Measurements from ENCODE around the gene AIRE.

Gene AIRE

GRCh38 chr21:44260791-44261631 lies 24.7 kb upstream of the AIRE start:
- Histone ChIP-seq H3K27me3 (ENCODE audit: insufficient read depth, low read length) (peaks cover 20% of the 10 kb centered on the region), H2AFZ (ENCODE audit: low read depth, low read length) (no peak overlapping the region), H3K4me3 (ENCODE audit: low read length) (no peak overlapping the region), H3K36me3 (ENCODE audit: insufficient read depth, low read length) (no peaks in the 10 kb centered on the region), H3K9me3 (ENCODE audit: low read length) (no peaks in the 10 kb centered on the region), H3K4me1 (ENCODE audit: insufficient read depth, low read length) (peaks cover 9% of the 10 kb centered on the region)

GRCh38 chr21:44261675-44262295 lies 23.9 kb upstream of the AIRE start, which contains the start of gene DNMT3L:
Gene DNMT3L, minus strand, starts transcription at chr21:44261897. Its CDS starts 638 bp downstream, at chr21:44261259.
- Histone ChIP-seq H3K4me1 (ENCODE audit: insufficient read depth, low read length) (peaks cover 9% of the 10 kb centered on the region), H3K9me3 (ENCODE audit: low read length) (no peaks in the 10 kb centered on the region), H2AFZ (ENCODE audit: low read depth, low read length) (no peak within 1 kb of the TSS), H3K36me3 (ENCODE audit: insufficient read depth, low read length) (no peaks in the 10 kb centered on the region), H3K27me3 (ENCODE audit: insufficient read depth, low read length) (peaks cover 20% of the 10 kb centered on the region), H3K4me3 (ENCODE audit: low read length) (no peak within 1 kb of the TSS)

- Histone ChIP-seq H3K27me3 (ENCODE audit: insufficient read depth, low read length) (peaks cover 20% of the 10 kb centered on the region), H3K36me3 (ENCODE audit: insufficient read depth, low read length) (no peaks in the 10 kb centered on the region), H3K9me3 (ENCODE audit: low read length) (no peaks in the 10 kb centered on the region), H2AFZ (ENCODE audit: low read depth, low read length) (no peak overlapping the region), H3K4me3 (ENCODE audit: low read length) (no peak overlapping the region), H3K4me1 (ENCODE audit: insufficient read depth, low read length) (peaks cover 9% of the 10 kb centered on the region)
Observed at GRCh38 chr21:44262338-44263056, 23.2 kb upstream of the AIRE start.

- Histone ChIP-seq H3K4me3 (ENCODE audit: low read length) (no peak overlapping the region), H3K27me3 (ENCODE audit: insufficient read depth, low read length) (peaks cover 18% of the 10 kb centered on the region), H3K36me3 (ENCODE audit: insufficient read depth, low read length) (no peaks in the 10 kb centered on the region), H2AFZ (ENCODE audit: low read depth, low read length) (peak overlapping the region; percentile 46), H3K9me3 (ENCODE audit: low read length) (no peaks in the 10 kb centered on the region), H3K4me1 (ENCODE audit: insufficient read depth, low read length) (peaks cover 9% of the 10 kb centered on the region)
Observed at GRCh38 chr21:44263221-44263760, 22.4 kb upstream of the AIRE start.

- H3K27me3 ChIP-seq (ENCODE audit: insufficient read depth, low read length): peaks cover 15% of the 10 kb centered on the region
- peak overlapping the region; percentile 46 for H2AFZ ChIP-seq (ENCODE audit: low read depth, low read length)
- H3K9me3 ChIP-seq (ENCODE audit: low read length): no peaks in the 10 kb centered on the region
- peaks cover 9% of the 10 kb centered on the region for H3K4me1 ChIP-seq (ENCODE audit: insufficient read depth, low read length)
- H3K4me3 ChIP-seq (ENCODE audit: low read length): no peak overlapping the region
- H3K36me3 ChIP-seq (ENCODE audit: insufficient read depth, low read length): no peaks in the 10 kb centered on the region
Observed at GRCh38 chr21:44263768-44264167, 21.9 kb upstream of the AIRE start.

GRCh38 chr21:44265734-44266270 lies 19.9 kb upstream of the AIRE start:
- no peaks in the 10 kb centered on the region for H3K9me3 ChIP-seq (ENCODE audit: low read length)
- no peak overlapping the region for H3K4me3 ChIP-seq (ENCODE audit: low read length)
- peaks cover 13% of the 10 kb centered on the region for H3K4me1 ChIP-seq (ENCODE audit: insufficient read depth, low read length)
- no peak overlapping the region for H2AFZ ChIP-seq (ENCODE audit: low read depth, low read length)
- H3K27me3 ChIP-seq (ENCODE audit: insufficient read depth, low read length): peaks cover 3% of the 10 kb centered on the region
- H3K36me3 ChIP-seq (ENCODE audit: insufficient read depth, low read length): no peaks in the 10 kb centered on the region

GRCh38 chr21:44267655-44268142 lies 18.0 kb upstream of the AIRE start:
- H2AFZ ChIP-seq (ENCODE audit: low read depth, low read length): no peak overlapping the region
- H3K4me3 ChIP-seq (ENCODE audit: low read length): no peak overlapping the region
- peaks cover 13% of the 10 kb centered on the region for H3K4me1 ChIP-seq (ENCODE audit: insufficient read depth, low read length)
- H3K9me3 ChIP-seq (ENCODE audit: low read length): no peaks in the 10 kb centered on the region
- H3K36me3 ChIP-seq (ENCODE audit: insufficient read depth, low read length): no peaks in the 10 kb centered on the region
- H3K27me3 ChIP-seq (ENCODE audit: insufficient read depth, low read length): no peaks in the 10 kb centered on the region

GRCh38 chr21:44269090-44269489 lies 16.6 kb upstream of the AIRE start:
- peaks cover 4% of the 10 kb centered on the region for H3K4me1 ChIP-seq (ENCODE audit: insufficient read depth, low read length)
- H3K4me3 ChIP-seq (ENCODE audit: low read length): no peak overlapping the region
- no peaks in the 10 kb centered on the region for H3K27me3 ChIP-seq (ENCODE audit: insufficient read depth, low read length)

GRCh38 chr21:44271558-44272283 lies 14.0 kb upstream of the AIRE start:
- Histone ChIP-seq H3K9me3 (ENCODE audit: low read length) (peaks cover 2% of the 10 kb centered on the region), H3K36me3 (ENCODE audit: insufficient read depth, low read length) (no peaks in the 10 kb centered on the region), H2AFZ (ENCODE audit: low read depth, low read length) (no peak overlapping the region), H3K4me1 (ENCODE audit: insufficient read depth, low read length) (peaks cover 4% of the 10 kb centered on the region), H3K27me3 (ENCODE audit: insufficient read depth, low read length) (no peaks in the 10 kb centered on the region), H3K4me3 (ENCODE audit: low read length) (no peak overlapping the region)

More at GRCh38 chr21:44269090-44269489, 16.6 kb upstream of the AIRE start:
- no peaks in the 10 kb centered on the region for H3K36me3 ChIP-seq (ENCODE audit: insufficient read depth, low read length)
- H2AFZ ChIP-seq (ENCODE audit: low read depth, low read length): no peak overlapping the region
- peaks cover 2% of the 10 kb centered on the region for H3K9me3 ChIP-seq (ENCODE audit: low read length)

GRCh38 chr21:44272284-44272858 lies 13.3 kb upstream of the AIRE start:
- Histone ChIP-seq H3K4me1 (ENCODE audit: insufficient read depth, low read length) (peaks cover 4% of the 10 kb centered on the region), H3K9me3 (ENCODE audit: low read length) (peaks cover 2% of the 10 kb centered on the region), H3K36me3 (ENCODE audit: insufficient read depth, low read length) (no peaks in the 10 kb centered on the region), H3K4me3 (ENCODE audit: low read length) (no peak overlapping the region), H2AFZ (ENCODE audit: low read depth, low read length) (no peak overlapping the region), H3K27me3 (ENCODE audit: insufficient read depth, low read length) (no peaks in the 10 kb centered on the region)

- H3K4me1 ChIP-seq (ENCODE audit: insufficient read depth, low read length): peaks cover 4% of the 10 kb centered on the region
- no peak overlapping the region for H3K4me3 ChIP-seq (ENCODE audit: low read length)
- no peak overlapping the region for H2AFZ ChIP-seq (ENCODE audit: low read depth, low read length)
- H3K9me3 ChIP-seq (ENCODE audit: low read length): peaks cover 2% of the 10 kb centered on the region
- H3K36me3 ChIP-seq (ENCODE audit: insufficient read depth, low read length): no peaks in the 10 kb centered on the region
- H3K27me3 ChIP-seq (ENCODE audit: insufficient read depth, low read length): no peaks in the 10 kb centered on the region
Observed at GRCh38 chr21:44273046-44273445, 12.6 kb upstream of the AIRE start.

GRCh38 chr21:44275041-44275440 lies 10.6 kb upstream of the AIRE start:
- no peaks in the 10 kb centered on the region for H3K4me1 ChIP-seq (ENCODE audit: insufficient read depth, low read length)

More at GRCh38 chr21:44275041-44275440, 10.6 kb upstream of the AIRE start:
- Histone ChIP-seq H2AFZ (ENCODE audit: low read depth, low read length) (no peak overlapping the region), H3K4me3 (ENCODE audit: low read length) (no peak overlapping the region), H3K27me3 (ENCODE audit: insufficient read depth, low read length) (peaks cover 3% of the 10 kb centered on the region), H3K9me3 (ENCODE audit: low read length) (peaks cover 2% of the 10 kb centered on the region), H3K36me3 (ENCODE audit: insufficient read depth, low read length) (no peaks in the 10 kb centered on the region)
